ENCODE results near the gene COL5A1.

The COL5A1 gene

DNA sequence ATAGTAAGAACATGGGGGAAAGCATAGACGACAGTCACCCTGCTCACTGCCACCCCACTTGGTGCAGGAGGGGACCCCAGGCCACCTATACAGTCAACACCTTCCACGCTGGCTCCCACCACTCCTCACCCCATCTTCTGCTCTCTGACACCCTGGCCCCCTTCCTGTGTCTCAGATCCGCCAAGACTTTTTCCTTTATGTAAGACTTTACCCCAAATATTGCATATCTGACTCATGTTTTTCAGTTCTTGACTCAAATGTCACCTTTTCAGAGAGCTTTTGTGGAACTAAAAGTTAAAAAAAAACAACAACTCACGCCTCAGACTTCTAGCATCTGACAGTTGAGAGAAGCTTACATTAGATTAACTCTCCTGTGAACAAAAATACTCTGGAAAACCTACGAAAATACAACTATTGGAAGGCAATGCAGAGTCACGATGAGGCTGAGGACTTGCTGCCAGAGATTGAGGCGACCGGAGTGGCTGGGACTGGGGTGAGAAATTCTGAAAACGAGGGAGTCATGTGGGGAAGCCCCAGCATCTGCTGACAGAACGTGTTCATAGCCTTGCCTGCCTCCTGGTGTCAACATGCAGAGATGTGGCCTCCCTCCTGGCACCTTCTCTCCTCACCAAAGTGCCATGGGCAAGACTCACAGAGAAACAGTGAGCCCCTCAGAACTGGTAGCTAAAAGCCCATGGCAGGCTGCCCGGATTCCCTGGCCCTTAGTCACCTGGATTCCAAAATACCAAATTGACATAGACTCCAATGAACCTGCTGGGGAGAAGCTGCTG, 216.6 kb downstream of the COL5A1 start:
- Histone ChIP-seq H3K27me3 (ENCODE audit: insufficient read depth, poor library complexity, severe bottlenecking) (no peaks in the 10 kb centered on the region), H3K4me3 (replicated peaks; ENCODE audit: insufficient read depth, low read length) (no peak overlapping the region), H3K27ac (replicated peaks) (no peak overlapping the region)
- TF ChIP-seq, protein P1, sequence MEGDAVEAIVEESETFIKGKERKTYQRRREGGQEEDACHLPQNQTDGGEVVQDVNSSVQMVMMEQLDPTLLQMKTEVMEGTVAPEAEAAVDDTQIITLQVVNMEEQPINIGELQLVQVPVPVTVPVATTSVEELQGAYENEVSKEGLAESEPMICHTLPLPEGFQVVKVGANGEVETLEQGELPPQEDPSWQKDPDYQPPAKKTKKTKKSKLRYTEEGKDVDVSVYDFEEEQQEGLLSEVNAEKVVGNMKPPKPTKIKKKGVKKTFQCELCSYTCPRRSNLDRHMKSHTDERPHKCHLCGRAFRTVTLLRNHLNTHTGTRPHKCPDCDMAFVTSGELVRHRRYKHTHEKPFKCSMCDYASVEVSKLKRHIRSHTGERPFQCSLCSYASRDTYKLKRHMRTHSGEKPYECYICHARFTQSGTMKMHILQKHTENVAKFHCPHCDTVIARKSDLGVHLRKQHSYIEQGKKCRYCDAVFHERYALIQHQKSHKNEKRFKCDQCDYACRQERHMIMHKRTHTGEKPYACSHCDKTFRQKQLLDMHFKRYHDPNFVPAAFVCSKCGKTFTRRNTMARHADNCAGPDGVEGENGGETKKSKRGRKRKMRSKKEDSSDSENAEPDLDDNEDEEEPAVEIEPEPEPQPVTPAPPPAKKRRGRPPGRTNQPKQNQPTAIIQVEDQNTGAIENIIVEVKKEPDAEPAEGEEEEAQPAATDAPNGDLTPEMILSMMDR (IDR thresholded peaks at IDR 0.05; ENCODE audit: insufficient read depth, low read length), result no peak
- TF ChIP-seq POLR2AphosphoS5 (IDR thresholded peaks at IDR 0.05; ENCODE audit: low read depth) (no peak), GABPA (IDR thresholded peaks at IDR 0.05; ENCODE audit: low read depth) (no peak), SPI1 (IDR thresholded peaks at IDR 0.05; ENCODE audit: borderline replicate concordance, low read depth) (no peak)
- TF ChIP-seq, protein P2, sequence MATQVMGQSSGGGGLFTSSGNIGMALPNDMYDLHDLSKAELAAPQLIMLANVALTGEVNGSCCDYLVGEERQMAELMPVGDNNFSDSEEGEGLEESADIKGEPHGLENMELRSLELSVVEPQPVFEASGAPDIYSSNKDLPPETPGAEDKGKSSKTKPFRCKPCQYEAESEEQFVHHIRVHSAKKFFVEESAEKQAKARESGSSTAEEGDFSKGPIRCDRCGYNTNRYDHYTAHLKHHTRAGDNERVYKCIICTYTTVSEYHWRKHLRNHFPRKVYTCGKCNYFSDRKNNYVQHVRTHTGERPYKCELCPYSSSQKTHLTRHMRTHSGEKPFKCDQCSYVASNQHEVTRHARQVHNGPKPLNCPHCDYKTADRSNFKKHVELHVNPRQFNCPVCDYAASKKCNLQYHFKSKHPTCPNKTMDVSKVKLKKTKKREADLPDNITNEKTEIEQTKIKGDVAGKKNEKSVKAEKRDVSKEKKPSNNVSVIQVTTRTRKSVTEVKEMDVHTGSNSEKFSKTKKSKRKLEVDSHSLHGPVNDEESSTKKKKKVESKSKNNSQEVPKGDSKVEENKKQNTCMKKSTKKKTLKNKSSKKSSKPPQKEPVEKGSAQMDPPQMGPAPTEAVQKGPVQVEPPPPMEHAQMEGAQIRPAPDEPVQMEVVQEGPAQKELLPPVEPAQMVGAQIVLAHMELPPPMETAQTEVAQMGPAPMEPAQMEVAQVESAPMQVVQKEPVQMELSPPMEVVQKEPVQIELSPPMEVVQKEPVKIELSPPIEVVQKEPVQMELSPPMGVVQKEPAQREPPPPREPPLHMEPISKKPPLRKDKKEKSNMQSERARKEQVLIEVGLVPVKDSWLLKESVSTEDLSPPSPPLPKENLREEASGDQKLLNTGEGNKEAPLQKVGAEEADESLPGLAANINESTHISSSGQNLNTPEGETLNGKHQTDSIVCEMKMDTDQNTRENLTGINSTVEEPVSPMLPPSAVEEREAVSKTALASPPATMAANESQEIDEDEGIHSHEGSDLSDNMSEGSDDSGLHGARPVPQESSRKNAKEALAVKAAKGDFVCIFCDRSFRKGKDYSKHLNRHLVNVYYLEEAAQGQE (IDR thresholded peaks at IDR 0.05; ENCODE audit: insufficient replicate concordance, low read depth), result no peak
- no peak for DNase-seq (ENCODE audit: low read depth in 1 of 2, low spot score in 1 of 2)

DNA sequence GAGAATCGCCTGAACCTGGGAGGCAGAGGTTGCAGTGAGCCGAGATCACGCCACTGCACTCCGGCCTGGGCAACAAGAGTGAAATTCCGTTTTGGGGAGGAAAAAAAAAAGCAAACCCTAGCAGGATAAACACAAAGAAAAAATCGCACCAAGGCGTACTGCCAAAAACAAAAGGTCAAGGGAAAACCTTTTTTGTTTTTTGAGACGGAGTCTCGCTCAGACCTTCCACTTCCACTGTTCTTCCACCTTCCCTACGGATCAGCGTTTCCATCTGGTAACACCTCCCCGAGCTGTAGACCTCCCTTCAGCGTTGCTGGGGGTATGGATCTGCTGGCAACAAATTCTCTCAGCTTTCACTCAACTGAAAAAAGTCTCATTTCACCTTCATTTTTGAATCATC, 218.9 kb downstream of the COL5A1 start:
- Histone ChIP-seq H3K27me3 (ENCODE audit: insufficient read depth, poor library complexity, severe bottlenecking) (no peaks in the 10 kb centered on the region), H3K27ac (replicated peaks) (no peak overlapping the region), H3K4me3 (replicated peaks; ENCODE audit: insufficient read depth, low read length) (no peak overlapping the region)
- TF ChIP-seq SPI1 (IDR thresholded peaks at IDR 0.05; ENCODE audit: borderline replicate concordance, low read depth) (no peak), GABPA (IDR thresholded peaks at IDR 0.05; ENCODE audit: low read depth) (no peak), POLR2AphosphoS5 (IDR thresholded peaks at IDR 0.05; ENCODE audit: low read depth) (no peak)
- TF ChIP-seq, protein P1 (IDR thresholded peaks at IDR 0.05; ENCODE audit: insufficient read depth, low read length), result no peak
- TF ChIP-seq, protein P2 (IDR thresholded peaks at IDR 0.05; ENCODE audit: insufficient replicate concordance, low read depth), result no peak
- DNase-seq (ENCODE audit: low read depth in 1 of 2, low spot score in 1 of 2), result no peak

DNA sequence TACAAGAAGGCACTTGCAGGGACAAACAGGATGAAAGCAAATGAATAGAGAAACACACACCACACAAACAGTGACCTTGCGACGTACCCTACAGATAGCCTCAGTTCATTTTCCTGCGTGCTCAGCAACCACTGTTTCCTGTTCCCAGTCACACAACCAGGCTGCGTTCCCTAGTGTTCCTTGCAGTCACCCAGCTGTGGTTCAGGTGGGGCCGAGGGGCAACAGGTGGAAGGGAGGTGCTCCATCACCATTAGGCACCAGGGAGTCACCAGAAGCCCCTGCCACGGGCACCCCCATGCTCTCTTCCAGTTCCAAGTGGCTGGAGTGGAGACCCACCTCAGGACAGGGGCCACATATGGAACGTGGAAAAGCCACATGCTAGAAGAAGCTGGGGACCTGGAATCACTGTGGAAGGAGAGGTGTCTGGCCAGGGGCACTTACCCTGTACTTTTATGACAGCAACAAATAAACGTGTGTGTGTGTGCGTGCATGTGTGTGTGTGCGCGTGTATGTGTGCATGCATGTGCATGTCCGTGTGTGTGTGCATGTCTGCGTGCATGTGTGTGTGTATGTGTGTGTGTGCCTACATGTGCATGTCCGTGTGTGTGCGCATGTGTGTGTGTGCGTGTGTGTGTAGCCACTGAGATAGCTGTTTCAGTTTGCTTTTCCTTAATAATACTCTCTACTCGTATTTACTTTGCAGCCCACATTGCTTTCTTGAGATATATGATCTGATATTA, 220.2 kb downstream of the COL5A1 start:
- no peak overlapping the region for H3K4me3 ChIP-seq (replicated peaks; ENCODE audit: insufficient read depth, low read length)
- no peak overlapping the region for H3K27ac ChIP-seq (replicated peaks)
- no peak for TF ChIP-seq GABPA (IDR thresholded peaks at IDR 0.05; ENCODE audit: low read depth)
- TF ChIP-seq, protein P2 (IDR thresholded peaks at IDR 0.05; ENCODE audit: insufficient replicate concordance, low read depth), result no peak
- no peak for TF ChIP-seq SPI1 (IDR thresholded peaks at IDR 0.05; ENCODE audit: borderline replicate concordance, low read depth)
- TF ChIP-seq, protein P1 (IDR thresholded peaks at IDR 0.05; ENCODE audit: insufficient read depth, low read length), result no peak
- no peak for TF ChIP-seq POLR2AphosphoS5 (IDR thresholded peaks at IDR 0.05; ENCODE audit: low read depth)
- no peak for DNase-seq (ENCODE audit: low read depth in 1 of 2, low spot score in 1 of 2)
- no peaks in the 10 kb centered on the region for H3K27me3 ChIP-seq (ENCODE audit: insufficient read depth, poor library complexity, severe bottlenecking)

Data from HL-60 (cell line).